HepG2 (cell line): ENCODE results near the gene SCYGR6. TPM values are rescaled to one million over a fixed set of nuclear protein-coding genes. Genes with fewer than 3 reads are reported as not detected.

Experiments
- ARID5B ChIP-seq: IDR thresholded peaks from 2 replicates; pipeline ENCODE4 v1.4.0; 2020; ENCODE audit warnings: mild to moderate bottlenecking, missing genetic modification reagents
- SALL1 ChIP-seq: sonication (generic); formaldehyde crosslinking; IDR thresholded peaks from 2 replicates; pipeline ENCODE4 v1.8.0; 2022; ENCODE audit warnings: mild to moderate bottlenecking, missing genetic modification reagents
- ZMYM3 ChIP-seq: sonication (generic); formaldehyde crosslinking; IDR thresholded peaks from 2 replicates; pipeline ENCODE4 v1.5.1; 2020; ENCODE audit warnings: mild to moderate bottlenecking, missing genetic modification reagents
- ZNF205 ChIP-seq: IDR thresholded peaks from 2 replicates; pipeline ENCODE4 v1.6.1; 2018; ENCODE audit warnings: missing biosample characterization, missing genetic modification reagents
- ZNF687 ChIP-seq: sonication (generic); formaldehyde crosslinking; IDR thresholded peaks from 2 replicates; pipeline ENCODE4 v1.5.1; 2020; ENCODE audit warnings: mild to moderate bottlenecking, missing genetic modification reagents, moderate library complexity
- polyA plus RNA-seq, 8 experiments: library from polyadenylated mRNA; depleted of rRNA in 3 of 8; stranded (reverse) in 7 of 8; unstranded in 1 of 8; fragments of >200 nt; fragmentation: Illumina TruSeq in 4 of 8; extraction: Trizol in 4 of 8; gene quantifications; 2 replicates each; pipeline versions ENCODE4 v1.2.1 to v1.2.3, GENCODE V29; 2011 to 2016; ENCODE audit warnings: low read depth in 4 of 8, missing spikeins in 1 of 8, mixed read lengths in 1 of 8; ENCODE audit not compliant: insufficient read depth in 1 of 8
- total RNA-seq, 5 experiments: library from RNA; depleted of rRNA; stranded (reverse); fragments of >200 nt; fragmentation: Illumina TruSeq; extraction: Trizol; gene quantifications; 2 replicates each; pipeline ENCODE4 v1.2.3, GENCODE V29; 2016; ENCODE audit warnings: low read depth in 1 of 5

Gene SCYGR6
- total and polyA plus RNA-seq, 2 of the 13 experiments (the other 11 are each of a cell fraction or from before 2014, with no cell fraction given), result not detected

DNA sequence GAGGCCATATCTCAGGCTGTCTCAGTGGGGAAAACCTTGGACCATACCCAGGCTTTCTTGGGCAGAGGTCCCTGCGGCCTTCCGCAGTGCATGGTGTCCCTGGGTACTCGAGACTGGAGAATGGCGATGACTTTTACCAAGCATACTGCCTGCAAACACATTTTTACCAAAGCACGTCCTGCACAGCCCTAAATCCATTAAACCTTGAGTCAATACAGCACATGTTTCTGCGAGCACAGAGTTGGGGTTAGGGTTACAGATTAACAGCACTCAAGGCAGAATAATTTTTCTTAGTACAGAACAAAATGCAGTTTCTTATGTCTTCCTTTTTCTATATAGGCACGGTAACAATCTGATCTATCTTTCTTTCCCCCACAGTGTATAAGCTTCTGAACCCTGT lies 1.7 kb downstream of the SCYGR6 start (continued):
- TF ChIP-seq ARID5B (CRISPR knock-in tag), result peak; percentile 57; the same call in 1 of the 2 replicates
- TF ChIP-seq ZMYM3, result peak; percentile 31; the same call in 1 of the 2 replicates
- TF ChIP-seq SALL1, result peak; percentile 24; the same call in 1 of the 2 replicates
- TF ChIP-seq ZNF687 (CRISPR knock-in tag), result peak; percentile 28; the same call in 1 of the 2 replicates
- TF ChIP-seq ZNF205 (CRISPR knock-in tag), result 0 out of 2 replicates have a peak, but pooled peaks have one; percentile 8
- TF ChIP-seq, all 625 proteins: peak for 17; not testable (repeated sequence) for 608
